Activated T-helper 1 cell treated with anti-CD3 and anti-CD28 coated beads, Interleukin-2, amount 50 U/mL, for 16 hours (primary cell): Measurements from ENCODE around the gene SLC15A4.

ENCODE experiments used
- DNase-seq, 2 donors: peaks; one replicate each; pipeline ENCODE4 v3.0.0-alpha.2; 2020; ENCODE audit warnings: low read depth in 1 of 2, low spot score in 1 of 2

The SLC15A4 gene

DNA sequence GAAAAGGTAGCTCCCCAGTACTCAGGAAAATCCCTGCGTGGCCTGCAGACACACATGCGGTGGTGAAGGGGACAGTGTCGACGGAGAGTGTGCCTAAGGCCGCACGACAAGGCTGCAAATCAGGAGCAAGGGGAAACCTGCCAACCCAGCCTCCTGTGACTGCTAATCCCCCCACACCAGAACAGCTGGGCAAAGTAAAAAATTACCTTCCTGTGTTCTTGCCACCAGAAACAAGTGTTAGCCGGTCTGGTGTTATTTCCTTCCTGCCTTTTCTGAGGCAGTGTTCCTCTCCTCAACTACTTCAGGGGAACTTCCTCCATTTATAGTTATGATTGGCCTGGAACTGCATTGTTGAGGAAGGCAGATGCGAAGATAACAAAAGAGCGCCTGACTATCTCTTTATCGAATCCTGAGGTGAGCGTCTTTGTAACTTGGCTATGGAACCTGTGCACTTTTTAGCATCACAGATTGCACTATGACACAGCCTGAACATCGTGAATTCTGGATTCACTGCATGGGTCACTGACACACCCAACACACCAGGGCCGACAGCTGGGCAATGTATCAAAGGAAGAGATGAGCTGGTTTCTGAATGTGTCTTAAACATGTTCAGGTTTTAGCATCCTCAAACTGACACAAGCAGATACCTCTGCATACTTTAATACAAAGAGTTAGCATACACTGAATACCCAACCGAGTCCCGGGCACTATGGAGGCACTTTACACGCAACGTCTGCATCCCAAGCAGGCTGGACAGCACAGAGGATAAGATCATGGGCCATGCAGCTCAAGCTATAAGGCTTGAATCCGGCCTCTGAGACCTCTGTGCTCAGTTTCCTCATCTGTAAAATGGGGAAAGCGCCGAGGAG lies 28.9 kb downstream of the SLC15A4 start:
- DNase-seq: no peak

DNA sequence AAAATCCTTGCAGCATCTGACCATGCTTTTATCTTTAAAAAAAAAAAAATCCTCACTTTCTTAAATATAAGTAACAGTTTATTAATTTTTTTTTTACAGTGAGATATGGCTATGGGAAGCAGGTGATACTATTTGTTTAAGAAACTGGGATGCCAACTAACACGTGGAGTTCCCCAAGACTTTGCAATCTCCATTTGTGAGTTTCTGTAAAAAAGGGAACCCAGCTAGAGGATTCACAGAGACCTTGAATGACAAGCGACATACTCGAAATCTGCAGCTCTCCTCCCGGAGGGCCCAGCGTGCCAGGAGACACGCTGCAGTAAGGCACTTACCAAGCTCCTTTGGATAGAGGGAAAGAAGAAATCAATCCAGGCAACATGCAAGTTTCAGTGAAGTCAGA lies 30.1 kb downstream of the SLC15A4 start:
- no peak for DNase-seq

DNA sequence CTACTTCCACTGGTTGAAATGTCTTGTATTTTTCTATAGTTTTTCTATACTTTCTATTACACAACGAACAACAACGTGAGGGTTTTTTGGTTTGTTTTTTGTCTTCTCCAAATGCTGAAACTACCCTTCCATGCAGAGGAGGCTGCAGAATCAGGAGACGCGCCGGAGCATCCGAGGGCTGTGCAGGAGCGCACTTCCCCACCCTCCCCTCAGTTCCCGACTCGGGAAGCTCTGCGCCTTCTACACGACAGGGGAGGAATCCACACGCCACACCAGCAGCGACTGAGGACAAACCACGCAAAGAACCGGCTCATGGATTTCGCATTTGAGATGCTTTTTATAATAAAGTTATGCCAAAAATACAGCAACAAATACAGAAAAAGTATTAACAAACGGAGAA lies 30.9 kb downstream of the SLC15A4 start:
- no peak for DNase-seq

DNA sequence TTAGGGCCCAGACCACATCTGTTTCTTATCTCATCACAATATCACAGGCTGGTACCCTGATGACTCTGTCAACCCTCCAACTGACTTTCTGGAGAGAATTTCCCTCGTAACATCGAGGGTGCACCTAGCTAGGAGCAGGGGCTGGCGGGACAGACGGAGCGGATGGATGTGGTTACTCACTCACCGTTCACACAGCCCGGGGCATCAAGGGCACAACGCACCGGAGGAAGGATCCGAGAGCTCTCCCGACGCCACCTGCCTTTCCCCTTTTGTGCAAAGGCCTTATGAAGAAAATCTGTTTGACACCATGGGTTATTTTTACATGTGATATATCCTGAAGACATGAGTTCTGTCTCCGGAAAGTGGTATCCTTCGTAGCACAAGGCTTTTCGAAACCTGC lies 31.4 kb downstream of the SLC15A4 start:
- no peak for DNase-seq

DNA sequence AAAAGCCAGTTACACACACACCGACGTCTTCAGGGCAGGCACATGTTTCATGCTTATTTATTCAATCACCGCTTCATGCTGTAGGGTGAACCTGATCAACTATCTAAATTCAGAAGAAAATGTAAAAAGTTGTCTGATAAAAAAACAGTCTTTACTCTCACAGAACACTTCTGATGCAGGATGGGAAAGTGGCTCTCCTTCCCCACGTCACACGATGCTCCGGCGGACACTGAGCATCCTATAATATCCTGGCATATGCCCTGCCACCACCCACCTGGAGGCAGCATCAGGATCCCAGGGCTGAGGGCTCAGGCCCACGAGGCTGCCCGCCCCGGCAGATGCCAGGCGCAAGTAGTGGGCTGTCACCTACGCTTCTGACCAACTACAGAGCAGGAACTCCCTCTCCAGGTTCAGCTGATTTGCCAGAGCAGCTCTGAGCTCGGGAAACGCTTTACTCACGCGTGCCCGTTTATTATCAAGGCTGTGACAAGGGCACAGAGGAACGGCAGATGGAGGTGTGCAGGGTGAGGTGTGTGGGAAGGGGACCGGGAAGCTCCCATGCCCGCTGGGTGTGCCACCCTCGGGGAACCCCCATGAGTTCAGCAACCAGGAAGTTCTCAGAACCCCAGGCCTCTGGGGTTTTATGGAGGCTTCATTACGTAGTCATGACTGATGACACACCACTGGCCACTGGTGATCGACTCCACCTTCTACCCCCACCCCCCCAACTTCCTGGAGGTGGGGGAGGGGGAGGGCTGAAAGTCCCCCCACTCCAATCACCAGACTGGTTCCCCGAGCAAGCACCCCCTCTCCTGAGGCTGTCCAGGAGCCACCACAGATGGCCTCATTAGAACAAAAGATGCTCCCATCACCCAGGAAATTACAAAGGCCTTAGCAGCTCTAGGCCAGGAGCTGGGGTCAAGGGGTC lies 32.1 kb downstream of the SLC15A4 start:
- no peak for DNase-seq

DNA sequence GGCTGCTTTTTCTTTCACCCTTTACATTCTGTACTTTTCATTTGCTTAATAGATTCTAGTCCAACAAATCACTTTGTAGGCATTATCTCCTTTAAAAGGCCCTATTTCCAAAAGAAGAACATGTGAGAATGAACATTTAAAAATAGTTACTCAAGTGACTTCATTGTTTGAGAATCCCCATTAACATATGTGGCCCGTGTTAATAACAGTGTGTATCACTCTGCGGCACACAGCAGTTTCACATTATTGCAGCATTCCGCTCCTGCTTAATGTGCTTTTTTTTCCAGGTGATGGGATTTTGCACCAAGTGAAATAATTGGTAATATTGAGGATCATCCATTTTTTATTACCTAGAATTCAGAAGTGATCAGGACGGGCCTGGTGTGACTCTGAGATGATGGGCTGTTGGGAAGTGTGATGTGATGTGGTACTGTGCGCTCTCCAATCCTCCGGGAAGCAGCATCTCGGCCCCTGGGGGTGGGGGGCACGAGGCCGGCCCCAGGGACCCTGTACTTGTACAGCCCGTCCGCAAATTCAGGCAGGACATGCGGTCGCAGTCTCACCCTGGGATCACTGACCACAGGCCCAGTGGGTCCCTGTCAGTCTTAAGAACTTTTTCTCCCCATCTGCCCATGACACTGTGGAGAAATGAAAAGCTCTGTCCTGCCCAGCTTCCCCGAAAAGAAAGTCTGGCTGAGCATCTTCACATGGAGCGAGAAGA lies 32.9 kb downstream of the SLC15A4 start:
- DNase-seq: no peak

DNA sequence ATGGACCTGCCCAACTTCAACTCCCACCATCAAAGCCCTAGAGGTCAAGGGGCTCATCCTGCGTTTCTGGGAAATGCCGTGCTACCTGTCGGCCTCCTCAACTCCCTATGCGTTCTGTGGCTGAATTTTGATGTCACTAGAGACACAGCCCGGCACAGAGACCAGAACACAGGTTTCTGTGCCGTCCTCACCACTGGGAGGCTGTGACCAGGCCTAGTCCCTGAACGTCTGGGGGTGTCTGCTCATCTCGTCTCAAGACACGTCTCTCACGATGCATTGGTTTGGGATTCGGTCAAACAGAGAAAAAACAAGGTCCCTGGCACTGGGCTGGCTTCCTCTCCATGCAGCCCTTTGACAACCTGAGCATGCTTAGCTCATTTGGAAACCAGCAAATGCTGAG lies 33.5 kb downstream of the SLC15A4 start:
- no peak for DNase-seq

DNA sequence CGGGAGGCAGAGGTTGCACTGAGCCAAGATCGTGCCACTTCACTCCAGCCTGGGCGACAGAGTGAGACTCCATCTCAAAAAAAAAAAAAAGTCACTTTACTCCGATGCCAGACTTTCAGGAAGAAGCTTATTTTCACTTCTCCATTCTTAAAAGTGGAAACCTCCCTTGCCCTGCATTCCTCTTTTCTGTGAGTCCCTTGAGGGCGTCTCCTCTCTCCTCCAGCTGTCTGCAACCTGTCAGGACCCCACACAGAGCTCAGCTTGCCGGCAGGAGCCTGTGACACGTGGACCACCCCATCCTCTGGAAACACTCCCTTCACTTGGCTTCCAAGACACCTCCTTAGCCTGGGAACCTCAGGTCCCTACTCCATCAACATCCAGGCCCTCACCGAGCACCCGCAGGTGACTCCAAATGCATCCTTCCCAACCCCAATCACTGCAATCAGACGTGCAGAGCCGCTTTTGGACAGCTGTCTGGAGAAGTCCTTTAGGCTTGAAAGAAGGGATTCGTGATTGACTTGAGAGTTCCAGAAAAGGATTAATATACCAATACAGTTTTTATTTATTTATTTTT lies 34.3 kb downstream of the SLC15A4 start:
- no peak for DNase-seq

DNA sequence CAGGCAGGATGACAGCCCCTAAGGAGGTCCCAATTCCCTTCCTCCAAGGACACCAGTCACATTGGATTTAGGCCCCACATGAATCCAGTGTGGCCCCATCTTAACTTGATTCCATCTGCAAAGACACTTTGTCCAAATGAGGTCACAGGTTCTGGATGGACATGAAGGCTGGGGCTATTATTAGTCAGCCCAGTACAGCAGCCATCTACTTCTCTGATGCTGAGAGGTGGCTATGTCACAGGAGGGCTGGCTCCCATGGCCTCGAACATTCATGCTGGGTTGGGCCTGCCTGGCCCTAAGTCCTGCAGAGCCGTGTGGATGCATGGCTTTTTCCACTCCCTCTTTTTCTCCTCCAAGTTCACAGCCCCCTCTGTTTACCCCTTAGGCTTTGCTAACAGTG lies 35.9 kb downstream of the SLC15A4 start:
- DNase-seq: no peak

DNA sequence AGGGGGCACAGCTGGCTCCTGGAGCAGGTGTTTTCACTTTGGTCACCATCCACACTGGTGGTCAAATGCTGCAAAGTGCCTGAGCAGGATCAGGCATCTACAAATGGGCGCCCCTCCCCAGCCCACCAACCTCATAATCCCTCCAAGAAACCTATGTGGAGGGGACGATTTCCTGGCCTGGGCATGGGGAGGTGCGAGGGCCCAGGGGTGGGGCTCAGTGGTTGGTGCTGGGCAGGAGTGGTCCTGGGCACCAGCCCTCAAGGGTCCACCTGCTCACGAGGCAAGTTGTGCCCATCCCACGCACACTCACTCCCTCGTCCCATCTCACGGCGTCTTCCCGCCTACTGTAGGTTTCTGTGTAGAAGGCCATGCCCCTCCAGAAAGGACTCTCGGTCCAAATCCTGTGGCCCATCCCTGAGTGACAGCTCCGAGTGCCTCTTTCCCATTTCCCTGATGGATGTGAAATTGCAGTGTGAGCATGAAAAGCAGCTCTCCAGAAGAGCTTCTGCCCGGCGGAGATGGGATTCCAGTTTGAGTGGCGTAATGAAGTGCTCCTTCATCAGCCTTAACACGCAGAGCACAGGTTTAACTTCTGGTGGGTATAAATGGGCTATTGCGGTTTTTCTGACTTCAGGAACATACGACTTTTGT lies 36.9 kb downstream of the SLC15A4 start:
- no peak for DNase-seq

DNA sequence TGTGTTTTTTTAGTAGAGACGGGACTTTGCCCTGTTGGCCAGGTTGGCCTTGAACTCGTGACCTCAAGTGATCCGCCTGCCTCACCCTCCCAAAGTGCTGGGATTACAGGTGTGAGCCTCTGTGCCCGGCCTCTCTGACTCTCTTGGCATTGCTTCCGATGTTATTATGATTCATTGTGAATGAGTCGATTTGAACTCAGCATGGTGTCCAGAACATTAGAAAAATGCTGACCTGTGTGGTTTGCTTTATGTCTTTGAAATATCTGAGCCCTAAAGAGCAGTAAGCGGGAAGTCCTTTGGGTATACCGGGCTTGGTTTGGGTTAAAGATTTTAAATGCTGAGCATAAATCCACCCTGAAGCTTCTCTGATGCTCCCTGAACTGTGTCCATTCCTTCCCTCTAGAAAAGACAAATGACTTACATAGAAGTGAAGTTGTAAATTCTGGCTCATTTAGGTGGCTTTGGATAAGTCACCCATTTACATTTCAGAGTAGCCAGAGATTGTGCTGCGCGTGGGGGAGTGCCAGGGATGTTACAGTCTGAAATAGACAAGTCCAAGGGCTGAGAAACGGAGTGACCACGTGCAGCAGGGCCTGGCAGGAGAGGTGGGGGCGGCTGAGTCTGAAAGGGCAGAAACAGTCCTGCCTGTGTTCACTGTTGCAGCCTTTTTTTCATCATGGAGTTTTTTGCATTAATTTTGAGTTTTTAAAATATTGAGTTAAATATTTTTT lies 39.6 kb downstream of the SLC15A4 start:
- DNase-seq: no peak

DNA sequence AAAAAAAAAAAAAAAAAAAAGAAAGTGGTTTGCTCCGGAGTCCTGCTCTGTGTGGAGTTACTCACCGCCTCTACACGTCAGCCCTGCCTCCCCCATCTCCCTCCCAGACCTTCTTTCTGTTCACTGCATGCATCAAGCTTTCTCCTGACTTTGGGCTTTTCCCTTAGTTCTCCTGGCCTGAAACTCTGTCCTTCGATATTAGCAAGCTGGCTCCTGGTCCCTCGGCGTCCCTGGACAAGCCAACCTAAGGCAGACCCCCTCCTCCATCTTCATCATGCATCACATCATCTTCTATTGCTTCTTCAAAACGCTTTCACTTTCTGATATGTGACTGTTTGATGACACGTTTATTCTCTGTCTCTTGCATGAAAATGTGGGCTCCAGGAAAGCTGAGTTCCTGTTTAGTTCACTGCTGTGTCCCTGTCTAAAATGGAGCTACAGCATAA lies 40.6 kb downstream of the SLC15A4 start:
- DNase-seq: no peak

DNA sequence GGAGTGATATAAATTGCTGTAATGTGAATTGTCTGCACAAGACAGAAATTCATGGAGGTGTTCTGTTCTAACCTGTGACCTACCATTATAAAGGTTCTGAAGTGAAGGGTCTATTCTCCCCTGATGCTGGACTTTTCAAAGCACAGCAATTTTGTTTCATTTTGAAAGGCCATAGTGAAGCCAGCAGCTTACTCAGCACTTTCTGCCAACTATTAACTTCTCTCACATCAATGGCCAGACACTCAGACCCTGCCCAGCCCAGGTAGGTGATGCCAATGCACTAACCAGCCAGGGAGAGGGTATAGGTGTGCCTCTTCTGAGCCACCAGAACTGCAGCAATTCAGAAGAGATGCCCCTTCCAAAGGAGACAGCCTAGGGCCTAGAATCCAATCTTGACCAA lies 43.9 kb downstream of the SLC15A4 start:
- no peak for DNase-seq

DNA sequence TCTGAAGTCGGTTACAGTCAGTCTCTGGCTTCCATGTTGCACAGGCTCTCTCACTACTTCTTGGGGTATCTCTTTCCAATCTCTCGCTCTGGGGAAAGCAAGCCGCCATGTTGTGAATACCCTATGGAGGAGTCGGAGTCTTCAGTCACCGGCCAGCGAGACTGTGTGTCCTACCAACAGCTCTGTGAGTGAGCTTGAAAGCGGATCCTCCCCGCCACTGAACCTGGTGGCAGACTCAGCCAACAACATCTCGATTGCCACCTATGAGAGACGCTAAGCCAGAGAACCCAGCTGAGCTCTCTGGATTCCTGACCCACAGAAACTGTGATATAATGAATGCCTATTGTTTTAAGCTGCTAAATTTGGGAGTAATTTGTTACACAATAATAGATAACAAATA lies 51.5 kb downstream of the SLC15A4 start:
- no peak for DNase-seq

DNA sequence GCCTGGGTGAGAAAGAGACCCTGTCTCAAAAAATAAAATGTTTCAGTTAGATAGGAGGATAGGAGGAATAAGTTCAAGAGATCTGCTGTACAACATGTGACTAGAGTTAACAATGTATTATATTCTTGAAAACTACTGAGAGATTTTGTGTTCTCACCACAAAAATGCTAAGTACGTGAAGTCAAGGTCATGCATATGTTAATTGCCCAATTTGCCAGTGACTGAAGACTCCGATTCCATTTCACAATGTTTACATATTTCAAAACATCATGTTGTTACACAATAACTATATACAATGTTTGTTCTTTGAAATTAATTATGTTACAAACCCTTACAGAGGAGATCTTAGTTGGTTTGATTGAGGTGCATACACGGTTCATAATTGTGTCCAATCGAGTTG lies 52.1 kb downstream of the SLC15A4 start:
- DNase-seq: no peak

DNA sequence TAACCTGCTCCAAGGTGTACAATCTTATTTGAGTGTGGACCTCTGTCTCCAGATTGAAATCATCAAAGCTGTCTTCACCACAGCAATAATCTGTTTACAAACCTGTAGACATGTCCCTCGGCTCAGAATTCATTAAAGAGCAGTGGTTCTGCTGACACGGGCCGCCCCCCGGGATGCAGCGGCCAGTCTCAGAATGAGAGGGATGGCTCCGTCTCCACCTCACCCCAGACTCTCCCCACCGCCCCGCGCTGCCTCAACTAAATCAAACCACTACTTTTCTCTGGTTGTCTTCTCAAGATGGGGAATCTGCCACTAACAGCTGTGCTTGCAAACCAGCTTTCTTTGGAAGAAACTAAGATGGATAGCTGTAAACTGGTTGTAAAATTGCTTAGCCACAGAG lies 56.2 kb downstream of the SLC15A4 start:
- no peak for DNase-seq

DNA sequence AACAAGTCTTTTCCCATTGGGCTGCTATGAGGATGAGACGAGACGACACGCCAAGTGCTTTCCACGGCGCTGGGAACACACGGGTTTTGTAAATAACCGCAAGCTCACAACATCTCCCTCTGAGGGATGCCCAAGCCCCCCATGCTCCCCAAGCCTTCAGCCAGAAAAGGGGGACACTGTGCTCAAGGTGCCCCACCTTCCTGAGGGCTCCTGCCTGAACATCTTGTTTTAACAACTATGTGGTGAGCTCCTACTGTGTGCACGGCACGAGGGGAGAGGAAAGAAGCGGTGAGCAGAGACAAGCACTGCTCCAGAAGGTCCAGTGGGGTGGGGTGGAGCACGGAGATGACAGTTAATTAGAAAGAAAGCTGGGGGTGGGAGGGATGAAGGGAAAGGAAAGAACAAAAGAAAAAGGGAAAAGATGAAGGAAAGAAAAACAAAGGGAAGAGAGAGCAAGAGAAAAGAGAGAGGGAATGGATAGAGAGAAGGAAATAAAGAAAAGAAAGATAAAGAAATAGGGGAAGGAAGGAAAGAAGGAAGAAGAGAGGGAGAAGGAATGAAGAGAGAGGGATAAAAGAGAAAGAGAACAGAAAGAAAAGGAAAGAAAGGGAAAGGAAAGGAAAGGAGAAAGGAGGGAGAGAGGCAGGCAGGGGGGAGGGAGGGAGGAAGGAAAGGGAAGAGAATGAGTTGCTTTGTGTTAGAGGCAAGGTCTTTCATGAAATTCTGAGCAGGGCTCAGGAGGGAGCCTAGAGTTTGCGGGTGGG lies 56.8 kb downstream of the SLC15A4 start:
- no peak for DNase-seq

DNA sequence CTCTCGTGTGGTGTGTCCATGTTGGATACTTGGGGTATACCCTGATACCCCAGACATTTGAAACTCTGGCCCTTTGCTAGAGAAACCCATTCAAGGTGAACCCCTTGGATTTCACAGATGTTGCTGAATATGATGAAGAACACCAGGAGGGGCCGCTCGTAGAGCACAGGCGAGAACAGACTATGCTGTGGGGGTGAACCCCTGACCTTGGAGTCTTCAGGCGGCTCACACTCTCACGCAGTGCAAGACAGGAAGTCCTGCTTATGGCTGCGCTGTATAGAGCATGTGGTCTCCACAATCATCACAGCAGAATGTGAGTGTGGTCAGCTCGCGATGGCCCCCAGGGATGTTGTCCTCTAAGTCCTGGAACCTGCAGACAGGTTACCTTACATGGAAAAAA lies 60.4 kb downstream of the SLC15A4 start:
- DNase-seq: no peak

DNA sequence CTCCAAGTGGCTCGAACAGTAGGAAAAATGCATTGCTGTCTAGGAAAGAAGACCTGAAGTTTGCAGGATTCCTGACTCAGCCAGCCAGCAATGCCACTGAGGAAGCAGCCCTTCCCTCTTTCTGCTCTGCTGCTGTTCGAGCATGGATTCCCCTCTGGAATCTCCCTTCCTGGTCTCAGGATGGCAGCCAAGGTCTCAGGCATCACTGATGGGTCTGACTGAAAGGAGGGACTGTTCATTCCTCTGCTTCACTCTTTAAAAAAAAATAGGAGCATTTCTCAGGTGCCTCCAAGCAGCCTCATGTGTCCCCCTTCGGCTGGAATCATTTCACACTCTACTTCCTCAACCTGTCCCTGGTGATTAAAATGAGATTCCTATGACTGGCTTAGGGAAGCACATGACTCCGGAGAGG lies 62.4 kb downstream of the SLC15A4 start:
- no peak for DNase-seq
